Ovary (tissue), 9 donors: Measurements from ENCODE around the gene CEP85. TPM values are rescaled to one million over a fixed set of nuclear protein-coding genes. Genes with fewer than 3 reads are reported as not detected.

Experiments used
- DNase-seq, 5 donors: peaks; one replicate each; pipeline ENCODE4 v3.0.0-alpha.2; 2019 to 2020
- H3K27ac ChIP-seq, 2 donors: fragments of 200-600 bp; one replicate each; pipeline versions ENCODE4 v1.5.1 to v1.8.0; 2019 to 2022
- H3K27me3 ChIP-seq: fragments of 200-600 bp; one replicate; pipeline ENCODE4 v1.8.0; 2022
- H3K36me3 ChIP-seq: fragments of 200-600 bp; sonication (generic); one replicate; pipeline ENCODE4 v1.5.1; 2019
- H3K4me1 ChIP-seq: one replicate; pipeline ENCODE4 v1.8.1; 2013; ENCODE audit warnings: mild to moderate bottlenecking, moderate library complexity; ENCODE audit not compliant: insufficient read depth
- H3K4me3 ChIP-seq: fragments of 200-600 bp; sonication (generic); one replicate; pipeline ENCODE4 v1.5.1; 2017
- H3K9me3 ChIP-seq, 2 donors: fragments of 200-600 bp in 1 of 2; sonication (generic) in 1 of 2; one replicate each; pipeline versions ENCODE4 v1.5.1 to v1.8.1; 2013 to 2019; ENCODE audit warnings: mild to moderate bottlenecking in 1 of 2, moderate library complexity in 1 of 2
- EP300 ChIP-seq: sonication (generic); formaldehyde crosslinking; IDR thresholded peaks from one replicate; pipeline ENCODE4 v1.6.1; 2017; ENCODE audit warnings: antibody characterized with exemption
- POLR2A ChIP-seq: fragments of 450-650 bp; IDR thresholded peaks from one replicate; pipeline ENCODE4 v1.6.1; 2017; ENCODE audit warnings: antibody characterized with exemption, mild to moderate bottlenecking, moderate library complexity
- WGBS, 3 donors: extraction: QIAGEN DNeasy Blood & Tissue Kit in 1 of 3; methylation state at CpG; one replicate each; pipeline versions ENCODE4 v1.1.5 to v1.1.7; 2013 to 2017; 5-methylcytosine and 5-hydroxymethylcytosine counted together
- intact Hi-C, 4 donors: fragments of 100-400 bp; cut with DNase I; formaldehyde crosslinking; loops; one replicate each; pipeline versions ENCODE4 v1.11.0 to v1.15.1; 2022 to 2023
- polyA plus RNA-seq, 2 donors: library from polyadenylated mRNA; stranded (reverse); fragments of 200-250 nt in 1 of 2; fragments of 350-450 nt in 1 of 2; fragmentation: Illumina TruSeq in 1 of 2; extraction: RNeasy Lipid Tissue Mini Kit (QIAGEN cat#74804) in 1 of 2; gene quantifications; one replicate each; pipeline ENCODE4 v1.2.3, GENCODE V29; 2013 to 2014
- total RNA-seq, 7 donors: library from RNA; depleted of rRNA in 2 of 7; stranded (reverse); fragments of >200 nt in 2 of 7; fragmentation: NEBNext Ultra II Directional in 3 of 7; extraction: Animal tissue kit (Norgen Biotek cat#: 25700) in 3 of 7; gene quantifications; one replicate each; pipeline versions ENCODE4 v1.1.0 to v1.2.4, GENCODE V29; 2016 to 2023
- TF ChIP-seq, protein P1 (sequence below), 3 donors: fragments of 450-650 bp in 2 of 3; fragments of 200-600 bp in 1 of 3; IDR thresholded peaks; one replicate each; pipeline versions ENCODE4 v1.5.1 to v1.8.0; 2016 to 2022; ENCODE audit warnings: antibody characterized with exemption in 3 of 3, mild to moderate bottlenecking in 1 of 3
- donor health status: DM: no; HTN: no; CAD: no; lungs with moderate emphysema.
- donor health status: DM: no; HTN: no; CAD: no.
- donor health status: Bipolar disorder and iron deficiency.
- donor health status: DM: yes; HTN: yes; CAD: no.
- donor health status: DM: no; HTN: no; CAD: no.
- donor health status: DM: yes; HTN: yes; CAD: no.

Gene CEP85
- total and polyA plus RNA-seq, 9 donors = 2.0 to 8.4 (median 4.0) TPM

DNA sequence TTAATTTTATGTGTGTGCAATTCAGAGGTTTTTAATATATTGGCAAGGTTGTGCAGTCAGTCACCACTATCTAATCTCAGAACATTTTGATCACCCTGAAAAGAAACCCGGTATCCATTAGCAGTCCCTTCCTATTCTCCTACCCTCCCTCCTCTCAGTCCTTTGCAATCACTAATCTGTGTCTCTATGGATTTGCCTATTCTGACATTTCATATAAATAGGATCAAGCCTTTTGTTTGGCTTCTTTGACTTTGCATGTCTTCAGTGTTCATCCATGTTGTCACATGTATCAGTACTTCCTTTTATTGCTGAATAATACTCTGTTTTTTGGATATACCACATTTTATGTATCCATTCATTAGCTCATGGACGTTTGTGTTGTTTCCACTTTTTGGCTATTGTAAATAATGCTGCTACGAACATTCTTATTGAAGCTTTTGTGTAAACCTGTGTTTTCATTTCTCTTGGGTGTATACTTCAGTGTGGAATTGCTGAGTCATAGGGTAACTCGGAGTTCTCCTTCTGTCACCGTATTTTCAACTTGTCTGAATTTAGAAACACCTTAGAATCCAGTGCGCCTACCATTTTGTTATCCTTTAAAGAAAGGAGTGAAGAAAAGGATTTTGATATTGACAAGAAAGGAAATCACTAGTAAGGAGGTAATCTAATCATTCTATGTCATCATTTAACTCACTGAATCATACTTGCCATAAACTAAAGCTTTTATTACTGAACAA lies 3.4 kb downstream of the CEP85 start:
- TF ChIP-seq EP300 (no peak), POLR2A (no peak)
- TF ChIP-seq, protein P1, sequence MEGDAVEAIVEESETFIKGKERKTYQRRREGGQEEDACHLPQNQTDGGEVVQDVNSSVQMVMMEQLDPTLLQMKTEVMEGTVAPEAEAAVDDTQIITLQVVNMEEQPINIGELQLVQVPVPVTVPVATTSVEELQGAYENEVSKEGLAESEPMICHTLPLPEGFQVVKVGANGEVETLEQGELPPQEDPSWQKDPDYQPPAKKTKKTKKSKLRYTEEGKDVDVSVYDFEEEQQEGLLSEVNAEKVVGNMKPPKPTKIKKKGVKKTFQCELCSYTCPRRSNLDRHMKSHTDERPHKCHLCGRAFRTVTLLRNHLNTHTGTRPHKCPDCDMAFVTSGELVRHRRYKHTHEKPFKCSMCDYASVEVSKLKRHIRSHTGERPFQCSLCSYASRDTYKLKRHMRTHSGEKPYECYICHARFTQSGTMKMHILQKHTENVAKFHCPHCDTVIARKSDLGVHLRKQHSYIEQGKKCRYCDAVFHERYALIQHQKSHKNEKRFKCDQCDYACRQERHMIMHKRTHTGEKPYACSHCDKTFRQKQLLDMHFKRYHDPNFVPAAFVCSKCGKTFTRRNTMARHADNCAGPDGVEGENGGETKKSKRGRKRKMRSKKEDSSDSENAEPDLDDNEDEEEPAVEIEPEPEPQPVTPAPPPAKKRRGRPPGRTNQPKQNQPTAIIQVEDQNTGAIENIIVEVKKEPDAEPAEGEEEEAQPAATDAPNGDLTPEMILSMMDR (IDR thresholded peaks at IDR 0.05) = no peak
- Histone ChIP-seq H3K9me3 (no peaks in the 10 kb centered on the region), H3K4me3 (no peak overlapping the region), H3K27me3 (no peaks in the 10 kb centered on the region), H3K27ac (no peak overlapping the region), H3K4me1 (peaks cover 2% of the 10 kb centered on the region), H3K36me3 (no peaks in the 10 kb centered on the region)
- intact Hi-C loops = no loop called here
- no peak for DNase-seq
- WGBS, 3 donors = 80 to 88% (median 81%) methylated on average over 6 of the region's 6 CpGs

DNA sequence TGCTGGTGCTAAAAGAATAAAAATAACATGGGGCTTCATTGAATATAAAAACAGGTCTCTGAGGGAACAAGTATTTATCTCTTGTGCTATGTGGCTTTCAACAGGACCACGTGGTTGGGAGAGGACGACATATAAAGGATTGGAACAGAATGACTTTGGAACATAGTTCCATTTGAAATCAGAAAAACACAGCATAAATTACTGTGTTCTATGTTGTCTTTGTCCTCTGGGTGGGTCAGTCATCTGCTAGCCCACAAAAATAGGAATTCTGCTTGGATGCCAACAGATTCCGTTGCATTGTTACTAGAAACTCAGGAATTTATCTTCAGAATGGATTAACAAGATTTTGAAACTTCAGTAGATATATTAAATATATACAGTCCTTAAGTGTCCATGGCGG lies 5.9 kb downstream of the CEP85 start:
- 69 to 81% (median 72%) methylated on average over 4 of the region's 4 CpGs for WGBS, 3 donors
- H3K4me1 ChIP-seq = no peaks in the 10 kb centered on the region
- intact Hi-C loops = no loop called here
- no peaks in the 10 kb centered on the region for H3K36me3 ChIP-seq
- TF ChIP-seq, protein P1 (IDR thresholded peaks at IDR 0.05) = no peak
- TF ChIP-seq POLR2A (no peak), EP300 (no peak)
- no peak overlapping the region for H3K4me3 ChIP-seq
- H3K9me3 ChIP-seq = no peaks in the 10 kb centered on the region
- H3K27me3 ChIP-seq = no peaks in the 10 kb centered on the region
- no peak overlapping the region for H3K27ac ChIP-seq
- DNase-seq = no peak

DNA sequence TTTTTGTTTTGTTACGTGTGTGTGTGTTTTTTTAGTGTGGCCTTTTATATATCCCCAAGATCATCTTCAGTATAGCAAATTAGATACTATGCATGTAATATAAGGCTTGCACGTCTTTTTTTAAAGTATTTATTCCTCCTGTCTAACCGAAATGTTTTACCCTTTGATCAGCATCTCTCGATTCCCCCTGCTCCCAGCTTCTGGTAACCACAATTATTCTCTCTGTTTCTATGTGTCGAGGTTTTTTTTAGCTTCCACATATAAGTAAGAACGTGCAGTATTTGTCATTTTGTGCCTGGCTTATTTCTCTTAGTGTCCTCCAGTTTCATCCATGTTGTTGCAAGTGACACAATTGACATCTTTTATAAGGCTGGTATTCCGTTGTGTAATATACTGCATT lies 18.7 kb downstream of the CEP85 start:
- Histone ChIP-seq H3K27ac (no peak overlapping the region), H3K36me3 (no peaks in the 10 kb centered on the region), H3K4me1 (no peaks in the 10 kb centered on the region), H3K9me3 (no peaks in the 10 kb centered on the region), H3K4me3 (no peak overlapping the region), H3K27me3 (no peaks in the 10 kb centered on the region)
- DNase-seq = no peak
- intact Hi-C loops = no loop called here
- 80 to 86% (median 81%) methylated on average over 7 of the region's 7 CpGs for WGBS, 3 donors
- TF ChIP-seq POLR2A (no peak), EP300 (no peak)
- TF ChIP-seq, protein P1 (IDR thresholded peaks at IDR 0.05) = no peak

DNA sequence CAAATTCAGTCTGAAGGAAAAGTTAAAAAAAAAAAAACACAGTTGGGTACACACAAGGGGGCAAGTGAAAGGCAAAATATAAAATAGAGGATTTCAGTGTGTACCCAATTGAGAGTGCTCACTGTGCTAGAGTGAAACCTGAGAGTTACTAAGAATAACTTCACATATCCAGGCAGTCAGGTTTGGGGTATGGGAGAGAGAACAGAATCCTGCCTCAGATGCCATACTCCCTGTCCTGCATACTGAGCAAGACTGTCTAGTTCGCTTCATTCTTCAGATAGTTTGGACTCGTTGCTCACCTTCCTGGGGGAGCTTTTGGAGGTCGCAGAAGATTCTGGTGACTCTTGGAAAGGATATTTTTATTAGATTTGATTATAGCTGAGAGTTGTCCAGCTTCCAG lies 20.4 kb downstream of the CEP85 start:
- no peaks in the 10 kb centered on the region for H3K27me3 ChIP-seq
- no peak overlapping the region for H3K4me3 ChIP-seq
- no peaks in the 10 kb centered on the region for H3K9me3 ChIP-seq
- no peak for DNase-seq
- TF ChIP-seq, protein P1 (IDR thresholded peaks at IDR 0.05) = no peak
- TF ChIP-seq EP300 = no peak
- H3K27ac ChIP-seq = no peak overlapping the region
- no peaks in the 10 kb centered on the region for H3K36me3 ChIP-seq
- no peaks in the 10 kb centered on the region for H3K4me1 ChIP-seq
- WGBS, 3 donors = 75 to 89% (median 81%) methylated on average over 3 of the region's 3 CpGs
- intact Hi-C loops = no loop called here
